ENCODE results near the gene ZNF350. TPM values are rescaled to one million over a fixed set of nuclear protein-coding genes. Genes with fewer than 3 reads are reported as not detected.
A peak's percentile ranks its signal among the peaks of the same experiment; 100 is the strongest.
"Not testable (repeated sequence)": the region's sequence is repeated elsewhere in the genome, so short reads cannot be mapped to it uniquely, and the experiment has no call there.

The ZNF350 gene
- total and polyA plus RNA-seq, 10 donors = 7.9 to 26.0 (median 19.2) TPM

GRCh38 chr19:52028027-52028779, 41.6 kb upstream of the ZNF350 start, which contains the start of gene ZNF614:
ZNF614 (minus strand) TSS chr19:52028379; CDS start chr19:52025745, 2,634 bp downstream.
- Histone ChIP-seq H3K4me3 (peak within 1 kb of the TSS; percentile 59 to 83 (median 68)), H3K9me3 (peaks cover 15 to 81% (median 75%) of the 10 kb centered on the region in 8 donors), H3K4me1 (peaks cover 6 to 26% (median 20%) of the 10 kb centered on the region in 6 donors), H3K27ac (peak within 1 kb of the TSS; percentile 93 to 97 (median 96)), H3K27me3 (replicated peaks in 1 of 7) (no peaks in the 10 kb centered on the region), H3K36me3 (peaks cover 10 to 54% (median 29%) of the 10 kb centered on the region in 6 donors)
- peak; percentile 97 for DNase-seq
- TF ChIP-seq CTCF (IDR thresholded peaks at IDR 0.05 in 8 of 11, conservative IDR thresholded peaks at IDR 0.05 in 3 of 11) = no peak
- peak; percentile 93 to 95 (median 93) for TF ChIP-seq POLR2AphosphoS5 (IDR thresholded peaks at IDR 0.05)
- peak in 1 of 3 donors; percentile 46 for TF ChIP-seq POLR2A (IDR thresholded peaks at IDR 0.05)
- intact Hi-C loops (cut with DNase I; ENCODE audit: low total_unique reads) = no loop called here
- WGBS, 5 donors = 0 to 1% (median 1%) methylated on average over 39 to 53 of the region's 53 CpGs

- Histone ChIP-seq H3K9me3 (peaks cover 8 to 81% (median 75%) of the 10 kb centered on the region in 8 donors), H3K4me3 (peak overlapping the region in 1 of 8 donors; percentile 76), H3K4me1 (peaks cover 6 to 26% (median 20%) of the 10 kb centered on the region in 6 donors), H3K36me3 (peaks cover 11 to 58% (median 46%) of the 10 kb centered on the region in 6 donors)
- H3K27ac ChIP-seq; intact Hi-C loops (cut with DNase I; ENCODE audit: low total_unique reads); DNase-seq; H3K27me3 ChIP-seq (replicated peaks in 1 of 7): not testable (repeated sequence)
- WGBS, 5 donors = 93 to 96% (median 94%) methylated on average over 15 of the region's 15 CpGs
These were observed 39.8 kb upstream of the ZNF350 start for GRCh38 chr19:52026255-52026990.

GRCh38 chr19:52024478-52024877, 37.8 kb upstream of the ZNF350 start:
- intact Hi-C loops (cut with DNase I; ENCODE audit: low total_unique reads); H3K27me3 ChIP-seq (replicated peaks in 1 of 7); DNase-seq; H3K4me3 ChIP-seq; H3K27ac ChIP-seq: not testable (repeated sequence)
- Histone ChIP-seq H3K36me3 (peaks cover 13 to 76% (median 66%) of the 10 kb centered on the region in 6 donors), H3K9me3 (peaks cover 6 to 81% (median 76%) of the 10 kb centered on the region in 8 donors), H3K4me1 (peaks cover 6 to 26% (median 20%) of the 10 kb centered on the region in 6 donors)
- 95 to 99% (median 97%) methylated on average over 4 of the region's 4 CpGs for WGBS, 5 donors

GRCh38 chr19:52022193-52022592, 35.6 kb upstream of the ZNF350 start:
- TF ChIP-seq POLR2AphosphoS5 (IDR thresholded peaks at IDR 0.05) = no peak
- TF ChIP-seq CTCF (IDR thresholded peaks at IDR 0.05 in 8 of 11, conservative IDR thresholded peaks at IDR 0.05 in 3 of 11) = no peak
- no peak for TF ChIP-seq POLR2A (IDR thresholded peaks at IDR 0.05)
- Histone ChIP-seq H3K27ac (no peak overlapping the region), H3K36me3 (peaks cover 28 to 99% (median 89%) of the 10 kb centered on the region in 6 donors), H3K27me3 (replicated peaks in 1 of 7) (no peaks in the 10 kb centered on the region), H3K9me3 (peaks cover 15 to 100% (median 99%) of the 10 kb centered on the region in 8 donors), H3K4me3 (no peak overlapping the region), H3K4me1 (peaks cover 3 to 11% (median 8%) of the 10 kb centered on the region in 6 donors)
- DNase-seq = no peak
- WGBS, 5 donors = 96 to 98% (median 97%) methylated on average over 15 of the region's 15 CpGs
- intact Hi-C loops (cut with DNase I; ENCODE audit: low total_unique reads) = no loop called here
